GM21576 (cell line): Measurements from ENCODE around the gene WNT7A.

Experiments used
- ATAC-seq: cut with Tn5 transposase; IDR thresholded peaks from one replicate; pipeline ENCODE4 v1.9.1; 2021; ENCODE audit warnings: mild to moderate bottlenecking, moderate library complexity; ENCODE audit not compliant: unreplicated experiment

Gene WNT7A

GRCh38 chr3:13849018-13849417 lies 30.9 kb downstream of the WNT7A start:
- no peak for ATAC-seq

GRCh38 chr3:13846716-13847570 lies 32.9 kb downstream of the WNT7A start:
- ATAC-seq = no peak

- ATAC-seq = no peak
Observed at GRCh38 chr3:13846238-13846637, 33.6 kb downstream of the WNT7A start.

GRCh38 chr3:13845806-13846205 lies 34.1 kb downstream of the WNT7A start:
- ATAC-seq = no peak

- ATAC-seq = no peak
Observed at GRCh38 chr3:13844911-13845310, 35.0 kb downstream of the WNT7A start.

GRCh38 chr3:13844286-13844685 lies 35.6 kb downstream of the WNT7A start:
- ATAC-seq = no peak

GRCh38 chr3:13843351-13843750 lies 36.5 kb downstream of the WNT7A start:
- no peak for ATAC-seq

GRCh38 chr3:13842226-13842625 lies 37.6 kb downstream of the WNT7A start:
- no peak for ATAC-seq

- ATAC-seq = no peak
Observed at GRCh38 chr3:13841826-13842225, 38.0 kb downstream of the WNT7A start.

- no peak for ATAC-seq
Observed at GRCh38 chr3:13841141-13841540, 38.7 kb downstream of the WNT7A start.

- ATAC-seq = no peak
Observed at GRCh38 chr3:13840456-13840855, 39.4 kb downstream of the WNT7A start.

- no peak for ATAC-seq
Observed at GRCh38 chr3:13839726-13840340, 40.0 kb downstream of the WNT7A start.

GRCh38 chr3:13839253-13839652 lies 40.6 kb downstream of the WNT7A start:
- no peak for ATAC-seq

- ATAC-seq = no peak
Observed at GRCh38 chr3:13838421-13838820, 41.5 kb downstream of the WNT7A start.

GRCh38 chr3:13837751-13838150 lies 42.1 kb downstream of the WNT7A start:
- no peak for ATAC-seq

GRCh38 chr3:13836658-13837587 lies 42.9 kb downstream of the WNT7A start:
- ATAC-seq = no peak

- ATAC-seq = no peak
Observed at GRCh38 chr3:13835246-13835645, 44.6 kb downstream of the WNT7A start.

- ATAC-seq = no peak
Observed at GRCh38 chr3:13834258-13835035, 45.4 kb downstream of the WNT7A start.

- ATAC-seq = no peak
Observed at GRCh38 chr3:13833506-13834257, 46.2 kb downstream of the WNT7A start.

- no peak for ATAC-seq
Observed at GRCh38 chr3:13832130-13832529, 47.7 kb downstream of the WNT7A start.
